LNCAP (cell line): ENCODE results near the gene C5orf15.

Experiments used
- CTCF ChIP-seq: fragments of 450-650 bp; IDR thresholded peaks from 2 replicates; pipeline ENCODE4 v1.5.1; 2017; ENCODE audit warnings: mild to moderate bottlenecking

C5orf15 gene

GRCh38 chr5:133977858-133978257, 9.4 kb upstream of the C5orf15 start:
- no peak for TF ChIP-seq CTCF

- no peak for TF ChIP-seq CTCF
Observed at GRCh38 chr5:133977161-133977787, 8.8 kb upstream of the C5orf15 start.

- no peak for TF ChIP-seq CTCF
Observed at GRCh38 chr5:133974142-133974541, 5.7 kb upstream of the C5orf15 start.

- TF ChIP-seq CTCF, result no peak
Observed at GRCh38 chr5:133970325-133970909, 2.0 kb upstream of the C5orf15 start.

DNA sequence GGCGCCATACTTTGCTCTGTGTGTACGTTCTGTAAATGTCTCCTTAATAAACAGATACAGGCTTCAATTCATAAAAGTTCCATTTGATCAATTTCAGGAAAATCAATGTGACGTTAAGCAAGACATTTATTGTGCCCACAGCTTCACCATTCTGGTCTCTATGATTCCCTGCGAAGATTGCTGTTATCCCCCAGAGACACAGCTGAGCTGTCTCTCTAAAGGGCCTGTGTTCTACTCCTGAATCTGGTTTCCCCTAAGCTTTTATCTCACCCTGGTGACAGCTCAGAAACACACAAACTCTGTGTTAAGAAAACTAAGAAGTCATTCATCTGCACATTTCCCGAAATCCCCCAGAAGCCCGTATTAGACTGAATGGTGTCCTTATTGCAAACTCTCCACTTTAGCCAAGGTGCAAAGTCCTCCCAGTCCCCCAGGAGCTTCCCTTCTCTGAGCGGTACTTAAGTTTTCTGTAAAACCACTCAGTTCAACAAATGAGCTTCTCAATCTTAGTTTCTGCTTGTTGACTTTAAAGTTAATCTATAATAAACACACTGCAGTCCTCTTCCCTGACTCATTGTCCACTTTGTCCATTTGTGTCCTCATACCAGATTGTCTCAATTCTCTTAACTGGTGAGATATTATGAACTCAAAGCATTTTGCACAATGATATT, 1.4 kb upstream of the C5orf15 start:
- TF ChIP-seq CTCF, result no peak

DNA sequence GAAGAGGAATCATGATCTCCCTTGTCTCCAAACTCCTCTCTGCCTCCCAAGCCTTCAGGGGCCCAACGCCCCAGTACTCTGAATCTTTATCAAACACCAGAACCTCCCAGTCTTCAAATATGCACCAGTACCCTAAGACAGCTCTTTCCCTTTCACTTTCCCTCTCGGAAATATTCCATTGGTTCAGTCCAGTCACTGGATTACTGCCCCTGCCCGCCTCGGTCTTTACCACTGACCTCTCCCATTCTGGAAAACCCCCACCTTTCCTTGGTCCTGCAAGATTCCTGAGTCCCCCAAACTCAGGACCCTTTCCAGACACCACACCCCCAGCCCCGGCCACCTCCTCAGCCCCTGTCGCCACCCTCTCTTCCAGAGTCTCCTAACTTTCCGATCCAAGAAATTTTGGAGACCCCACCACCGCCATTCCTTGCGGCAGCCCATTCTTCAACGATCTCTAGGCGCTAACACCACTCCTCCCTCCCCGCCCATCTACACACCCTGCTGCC, 674 bp downstream of the C5orf15 start:
- no peak for TF ChIP-seq CTCF

GRCh38 chr5:133967124-133967523, 1.3 kb downstream of the C5orf15 start:
- TF ChIP-seq CTCF, result no peak
